Ovary (tissue), 9 donors: ENCODE data around the gene THAP2. TPM values are rescaled to one million over a fixed set of nuclear protein-coding genes. Genes with fewer than 3 reads are reported as not detected.
A peak's percentile ranks its signal among the peaks of the same experiment; 100 is the strongest.
"Not testable (repeated sequence)": the region's sequence is repeated elsewhere in the genome, so short reads cannot be mapped to it uniquely, and the experiment has no call there.

Experiments
- DNase-seq, 5 donors: peaks; one replicate each; pipeline ENCODE4 v3.0.0-alpha.2; 2019 to 2020
- H3K27ac ChIP-seq, 2 donors: fragments of 200-600 bp; one replicate each; pipeline versions ENCODE4 v1.5.1 to v1.8.0; 2019 to 2022
- H3K27me3 ChIP-seq: fragments of 200-600 bp; one replicate; pipeline ENCODE4 v1.8.0; 2022
- H3K36me3 ChIP-seq: fragments of 200-600 bp; sonication (generic); one replicate; pipeline ENCODE4 v1.5.1; 2019
- H3K4me1 ChIP-seq: one replicate; pipeline ENCODE4 v1.8.1; 2013; ENCODE audit warnings: mild to moderate bottlenecking, moderate library complexity; ENCODE audit not compliant: insufficient read depth
- H3K4me3 ChIP-seq: fragments of 200-600 bp; sonication (generic); one replicate; pipeline ENCODE4 v1.5.1; 2017
- H3K9me3 ChIP-seq, 2 donors: fragments of 200-600 bp in 1 of 2; sonication (generic) in 1 of 2; one replicate each; pipeline versions ENCODE4 v1.5.1 to v1.8.1; 2013 to 2019; ENCODE audit warnings: mild to moderate bottlenecking in 1 of 2, moderate library complexity in 1 of 2
- EP300 ChIP-seq: sonication (generic); formaldehyde crosslinking; IDR thresholded peaks from one replicate; pipeline ENCODE4 v1.6.1; 2017; ENCODE audit warnings: antibody characterized with exemption
- POLR2A ChIP-seq: fragments of 450-650 bp; IDR thresholded peaks from one replicate; pipeline ENCODE4 v1.6.1; 2017; ENCODE audit warnings: antibody characterized with exemption, mild to moderate bottlenecking, moderate library complexity
- WGBS, 3 donors: extraction: QIAGEN DNeasy Blood & Tissue Kit in 1 of 3; methylation state at CpG; one replicate each; pipeline versions ENCODE4 v1.1.5 to v1.1.7; 2013 to 2017; 5-methylcytosine and 5-hydroxymethylcytosine counted together
- intact Hi-C, 4 donors: fragments of 100-400 bp; cut with DNase I; formaldehyde crosslinking; loops; one replicate each; pipeline versions ENCODE4 v1.11.0 to v1.15.1; 2022 to 2023
- polyA plus RNA-seq, 2 donors: library from polyadenylated mRNA; stranded (reverse); fragments of 200-250 nt in 1 of 2; fragments of 350-450 nt in 1 of 2; fragmentation: Illumina TruSeq in 1 of 2; extraction: RNeasy Lipid Tissue Mini Kit (QIAGEN cat#74804) in 1 of 2; gene quantifications; one replicate each; pipeline ENCODE4 v1.2.3, GENCODE V29; 2013 to 2014
- total RNA-seq, 7 donors: library from RNA; depleted of rRNA in 2 of 7; stranded (reverse); fragments of >200 nt in 2 of 7; fragmentation: NEBNext Ultra II Directional in 3 of 7; extraction: Animal tissue kit (Norgen Biotek cat#: 25700) in 3 of 7; gene quantifications; one replicate each; pipeline versions ENCODE4 v1.1.0 to v1.2.4, GENCODE V29; 2016 to 2023
- TF ChIP-seq, protein P1 (sequence below), 3 donors: fragments of 450-650 bp in 2 of 3; fragments of 200-600 bp in 1 of 3; IDR thresholded peaks; one replicate each; pipeline versions ENCODE4 v1.5.1 to v1.8.0; 2016 to 2022; ENCODE audit warnings: antibody characterized with exemption in 3 of 3, mild to moderate bottlenecking in 1 of 3
- donor health status: DM: no; HTN: no; CAD: no; lungs with moderate emphysema.
- donor health status: DM: no; HTN: no; CAD: no.
- donor health status: Bipolar disorder and iron deficiency.
- donor health status: DM: yes; HTN: yes; CAD: no.
- donor health status: DM: no; HTN: no; CAD: no.
- donor health status: DM: yes; HTN: yes; CAD: no.

THAP2 gene
- total and polyA plus RNA-seq, 9 donors, result 3.6 to 7.5 (median 5.8) TPM

DNA sequence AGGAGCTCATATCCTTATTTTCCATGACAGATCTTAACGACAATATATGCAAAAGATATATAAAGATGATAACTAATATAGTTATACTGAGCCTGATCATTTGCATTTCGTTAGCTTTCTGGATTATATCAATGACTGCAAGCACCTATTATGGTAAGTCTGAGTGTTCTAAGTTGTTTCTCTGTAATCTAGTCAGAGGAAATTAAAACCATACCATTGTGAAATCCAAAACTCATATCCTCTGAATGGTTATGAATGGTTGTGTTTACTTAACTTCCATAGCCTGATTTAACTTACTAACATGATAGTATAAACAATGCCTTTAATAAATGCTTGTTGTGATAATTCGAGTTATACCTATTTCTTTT, 22.5 kb downstream of the THAP2 start:
- Histone ChIP-seq H3K36me3 (no peaks in the 10 kb centered on the region), H3K27me3 (no peaks in the 10 kb centered on the region), H3K27ac (peak overlapping the region in 1 of 2 donors; percentile 76), H3K4me1 (no peaks in the 10 kb centered on the region), H3K4me3 (peak overlapping the region; percentile 61), H3K9me3 (no peaks in the 10 kb centered on the region)
- WGBS, 3 donors, result 0 to 5% (median 3%) methylated on average over 3 of the region's 3 CpGs
- intact Hi-C loops, result no loop called here
- no peak for TF ChIP-seq EP300
- TF ChIP-seq, protein P1, sequence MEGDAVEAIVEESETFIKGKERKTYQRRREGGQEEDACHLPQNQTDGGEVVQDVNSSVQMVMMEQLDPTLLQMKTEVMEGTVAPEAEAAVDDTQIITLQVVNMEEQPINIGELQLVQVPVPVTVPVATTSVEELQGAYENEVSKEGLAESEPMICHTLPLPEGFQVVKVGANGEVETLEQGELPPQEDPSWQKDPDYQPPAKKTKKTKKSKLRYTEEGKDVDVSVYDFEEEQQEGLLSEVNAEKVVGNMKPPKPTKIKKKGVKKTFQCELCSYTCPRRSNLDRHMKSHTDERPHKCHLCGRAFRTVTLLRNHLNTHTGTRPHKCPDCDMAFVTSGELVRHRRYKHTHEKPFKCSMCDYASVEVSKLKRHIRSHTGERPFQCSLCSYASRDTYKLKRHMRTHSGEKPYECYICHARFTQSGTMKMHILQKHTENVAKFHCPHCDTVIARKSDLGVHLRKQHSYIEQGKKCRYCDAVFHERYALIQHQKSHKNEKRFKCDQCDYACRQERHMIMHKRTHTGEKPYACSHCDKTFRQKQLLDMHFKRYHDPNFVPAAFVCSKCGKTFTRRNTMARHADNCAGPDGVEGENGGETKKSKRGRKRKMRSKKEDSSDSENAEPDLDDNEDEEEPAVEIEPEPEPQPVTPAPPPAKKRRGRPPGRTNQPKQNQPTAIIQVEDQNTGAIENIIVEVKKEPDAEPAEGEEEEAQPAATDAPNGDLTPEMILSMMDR (IDR thresholded peaks at IDR 0.05), result no peak
- TF ChIP-seq POLR2A, result no peak
- DNase-seq, result no peak

DNA sequence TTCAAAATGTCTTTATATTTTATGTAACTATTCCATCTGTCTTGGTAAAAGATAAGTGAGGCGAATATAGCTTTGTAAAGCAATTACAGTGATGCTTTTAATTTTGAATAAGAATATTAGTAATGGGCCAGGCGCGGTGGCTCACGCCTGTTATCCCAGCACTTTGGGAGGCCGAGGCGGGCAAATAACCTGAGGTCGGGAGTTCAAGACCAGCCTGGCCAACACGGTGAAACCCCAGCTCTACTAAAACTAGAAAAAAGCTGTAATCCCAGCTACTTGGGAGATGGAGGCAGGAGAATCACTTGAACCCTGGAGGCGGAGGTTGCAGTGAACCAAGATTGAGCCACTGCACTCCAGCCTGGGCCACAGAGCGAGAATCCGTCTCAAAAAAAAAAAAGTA, 23.1 kb downstream of the THAP2 start:
- intact Hi-C loops, H3K9me3 ChIP-seq, H3K36me3 ChIP-seq, H3K4me1 ChIP-seq, H3K27ac ChIP-seq, H3K27me3 ChIP-seq: not testable (repeated sequence)
- peak overlapping the region; percentile 61 for H3K4me3 ChIP-seq
- WGBS, 3 donors, result 66 to 78% (median 67%) methylated on average over 11 of the region's 11 CpGs
- DNase-seq, result peak in 1 of 5 donors; percentile 18

GRCh38 chr12:71688961-71689570, 25.0 kb downstream of the THAP2 start:
- intact Hi-C loops, result no loop called here
- no peak overlapping the region for H3K27ac ChIP-seq
- H3K4me1 ChIP-seq, result no peaks in the 10 kb centered on the region
- 82 to 89% (median 83%) methylated on average over 5 of the region's 5 CpGs for WGBS, 3 donors
- no peaks in the 10 kb centered on the region for H3K36me3 ChIP-seq
- no peak for DNase-seq
- H3K4me3 ChIP-seq, result no peak overlapping the region
- H3K27me3 ChIP-seq, result no peaks in the 10 kb centered on the region
- TF ChIP-seq EP300 (no peak), POLR2A (no peak)
- TF ChIP-seq, protein P1 (IDR thresholded peaks at IDR 0.05), result no peak
- no peaks in the 10 kb centered on the region for H3K9me3 ChIP-seq

DNA sequence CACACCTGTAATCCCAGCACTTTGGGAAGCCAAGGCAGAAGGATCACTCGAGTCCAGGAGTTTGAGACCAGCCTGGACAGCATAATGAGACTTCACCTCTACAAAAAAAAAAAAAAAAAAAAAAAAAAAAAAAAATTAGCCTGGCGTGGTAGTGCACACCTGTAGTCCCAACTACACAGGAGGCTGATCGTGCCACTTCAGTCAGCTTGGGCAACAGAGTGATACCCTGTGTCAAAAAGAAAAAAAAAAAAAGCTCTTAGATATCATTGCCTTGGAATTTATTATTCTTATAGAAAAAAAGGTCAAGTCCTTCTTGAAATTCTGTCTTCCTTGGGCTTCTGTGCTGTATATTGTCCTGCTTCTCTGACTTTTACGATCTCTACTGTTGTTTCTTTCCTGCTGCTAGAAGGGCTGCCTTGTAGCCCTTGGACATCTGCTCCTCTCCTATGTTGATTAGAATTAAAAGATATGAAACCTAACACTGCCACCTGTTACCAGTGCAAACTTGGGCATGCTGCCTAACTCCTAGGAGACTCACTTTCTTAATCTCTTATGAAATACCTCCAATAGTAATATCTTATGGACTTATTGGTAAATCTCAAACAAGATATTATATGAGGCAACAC, 27.5 kb downstream of the THAP2 start:
- H3K36me3 ChIP-seq, result no peaks in the 10 kb centered on the region
- no peak for DNase-seq
- whole genome bisulfite sequencing, 3 donors, result 85 to 96% (median 85%) methylated on average over 4 of the region's 4 CpGs
- TF ChIP-seq, protein P1 (IDR thresholded peaks at IDR 0.05), result no peak
- TF ChIP-seq EP300 (no peak), POLR2A (no peak)
- no peaks in the 10 kb centered on the region for H3K27me3 ChIP-seq
- no peak overlapping the region for H3K27ac ChIP-seq
- intact Hi-C loops, result no loop called here
- no peaks in the 10 kb centered on the region for H3K4me1 ChIP-seq
- no peaks in the 10 kb centered on the region for H3K9me3 ChIP-seq
- no peak overlapping the region for H3K4me3 ChIP-seq

DNA sequence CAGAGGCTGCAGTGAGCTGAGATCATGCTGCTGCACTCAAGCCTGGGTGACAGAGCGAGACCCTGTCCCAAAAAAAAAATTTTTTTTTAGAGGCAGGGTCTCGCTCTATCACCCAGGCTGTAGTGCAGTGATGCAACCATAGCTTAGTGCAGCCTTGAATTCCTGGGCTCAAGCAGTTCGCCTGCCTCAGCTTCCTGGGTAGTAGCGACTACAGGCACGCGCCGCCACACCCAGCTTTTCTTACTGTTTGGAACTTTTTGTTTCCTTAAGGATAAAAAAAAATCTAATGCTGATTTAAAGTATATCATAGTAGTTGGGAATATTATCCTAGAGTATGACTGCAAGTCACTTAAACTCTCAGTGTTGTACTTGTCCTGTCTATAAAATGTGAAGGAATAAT, 29.0 kb downstream of the THAP2 start:
- TF ChIP-seq, protein P1 (IDR thresholded peaks at IDR 0.05), result no peak
- no peak for TF ChIP-seq POLR2A
- no peak for TF ChIP-seq EP300
- intact Hi-C loops, result no loop called here
- Histone ChIP-seq H3K27me3 (no peaks in the 10 kb centered on the region), H3K4me1 (no peaks in the 10 kb centered on the region), H3K27ac (no peak overlapping the region), H3K4me3 (no peak overlapping the region), H3K36me3 (no peaks in the 10 kb centered on the region), H3K9me3 (no peaks in the 10 kb centered on the region)
- DNase-seq, result no peak
- 96 to 98% (median 98%) methylated on average over 7 of the region's 7 CpGs for WGBS, 3 donors

- H3K9me3 ChIP-seq, H3K27ac ChIP-seq, intact Hi-C loops, H3K27me3 ChIP-seq, H3K4me1 ChIP-seq, H3K4me3 ChIP-seq, H3K36me3 ChIP-seq, DNase-seq: not testable (repeated sequence)
- 78 to 95% (median 92%) methylated on average over 5 of the region's 5 CpGs for WGBS, 3 donors
Observed at GRCh38 chr12:71693651-71694050, 29.6 kb downstream of the THAP2 start.
